Measurements from ENCODE around the gene PDE4D. TPM values are rescaled to one million over a fixed set of nuclear protein-coding genes. Genes with fewer than 3 reads are reported as not detected.

The PDE4D gene
- total RNA-seq, 4 donors from 2014 or later = 14.7 to 36.3 (median 24.7) TPM

- H3K4me1 ChIP-seq = peaks cover 5 to 12% of the 10 kb centered on the region in 2 donors
- 45 to 52% methylated on average over 5 of the region's 5 CpGs for WGBS, 2 donors
- TF ChIP-seq POLR2A (IDR thresholded peaks at IDR 0.05) = no peak
- no peak for TF ChIP-seq CTCF (IDR thresholded peaks at IDR 0.05)
- DNase-seq = no peak
- no peaks in the 10 kb centered on the region for H3K36me3 ChIP-seq
- H3K4me3 ChIP-seq (replicated peaks in 1 of 3) = no peak overlapping the region
- intact Hi-C loops (cut with DNase I) = no loop called here
- no peaks in the 10 kb centered on the region for H3K27me3 ChIP-seq
- H3K9me3 ChIP-seq = no peaks in the 10 kb centered on the region
- H3K27ac ChIP-seq = no peak overlapping the region
Measured at GRCh38 chr5:59798862-59799667, 94.5 kb downstream of the PDE4D start.

GRCh38 chr5:59795141-59795540 is 98.4 kb downstream of the PDE4D start:
- Histone ChIP-seq H3K4me1 (peaks cover 5 to 12% of the 10 kb centered on the region in 2 donors), H3K27ac (no peak overlapping the region), H3K36me3 (no peaks in the 10 kb centered on the region), H3K4me3 (replicated peaks in 1 of 3) (no peak overlapping the region), H3K27me3 (no peaks in the 10 kb centered on the region), H3K9me3 (no peaks in the 10 kb centered on the region)
- WGBS, 2 donors = 86 to 91% methylated on average over 4 of the region's 4 CpGs
- no peak for DNase-seq
- intact Hi-C loops (cut with DNase I) = no loop called here
- TF ChIP-seq POLR2A (IDR thresholded peaks at IDR 0.05) (no peak), CTCF (IDR thresholded peaks at IDR 0.05) (no peak)

GRCh38 chr5:59792983-59793585 is 100.4 kb downstream of the PDE4D start:
- no peaks in the 10 kb centered on the region for H3K4me1 ChIP-seq
- no peak for TF ChIP-seq CTCF (IDR thresholded peaks at IDR 0.05)
- no peak for TF ChIP-seq POLR2A (IDR thresholded peaks at IDR 0.05)

GRCh38 chr5:59791617-59792016 is 101.9 kb downstream of the PDE4D start:
- Histone ChIP-seq H3K4me3 (replicated peaks in 1 of 3) (no peak overlapping the region), H3K27me3 (no peaks in the 10 kb centered on the region), H3K9me3 (no peaks in the 10 kb centered on the region), H3K4me1 (no peaks in the 10 kb centered on the region), H3K36me3 (no peaks in the 10 kb centered on the region), H3K27ac (no peak overlapping the region)
- intact Hi-C loops (cut with DNase I) = no loop called here
- no peak for DNase-seq
- TF ChIP-seq POLR2A (IDR thresholded peaks at IDR 0.05) = no peak
- 78% methylated on average over 3 of the region's 3 CpGs for WGBS, 2 donors

More at GRCh38 chr5:59792983-59793585, 100.4 kb downstream of the PDE4D start:
- DNase-seq = no peak
- 69 to 80% methylated on average over 6 of the region's 6 CpGs for WGBS, 2 donors
- Histone ChIP-seq H3K27ac (no peak overlapping the region), H3K9me3 (no peaks in the 10 kb centered on the region), H3K4me3 (replicated peaks in 1 of 3) (no peak overlapping the region), H3K36me3 (no peaks in the 10 kb centered on the region), H3K27me3 (no peaks in the 10 kb centered on the region)
- intact Hi-C loops (cut with DNase I) = no loop called here

- no peak for TF ChIP-seq CTCF (IDR thresholded peaks at IDR 0.05)
- no peak for TF ChIP-seq POLR2A (IDR thresholded peaks at IDR 0.05)
- Histone ChIP-seq H3K27ac (peak overlapping the region in 1 of 3 donors; percentile 38), H3K9me3 (no peaks in the 10 kb centered on the region), H3K4me3 (replicated peaks in 1 of 3) (no peak overlapping the region), H3K4me1 (no peaks in the 10 kb centered on the region), H3K27me3 (no peaks in the 10 kb centered on the region), H3K36me3 (no peaks in the 10 kb centered on the region)
- no peak for DNase-seq
- WGBS, 2 donors = 71 to 77% methylated on average over 9 of the region's 9 CpGs
- intact Hi-C loops (cut with DNase I) = no loop called here
Measured at GRCh38 chr5:59790776-59791475, 102.6 kb downstream of the PDE4D start.
